KOPT-K1 (cell line): ENCODE results near the gene APBB1IP.
"Not testable (repeated sequence)": the region's sequence is repeated elsewhere in the genome, so short reads cannot be mapped to it uniquely, and the experiment has no call there.

Experiments used
- H3K27ac ChIP-seq: fragments of 200-600 bp; sonication (generic); 2 replicates; pipeline ENCODE4 v1.5.1; 2016; ENCODE audit warnings: antibody characterized with exemption, mild to moderate bottlenecking, low read depth, low read length; ENCODE audit not compliant: poor library complexity, severe bottlenecking
- H3K36me3 ChIP-seq: fragments of 200-600 bp; sonication (generic); 2 replicates; pipeline ENCODE4 v1.5.1; 2017; ENCODE audit warnings: antibody characterized with exemption, mild to moderate bottlenecking, low read length, moderate library complexity; ENCODE audit not compliant: insufficient read depth
- H3K9me3 ChIP-seq: fragments of 200-600 bp; sonication (generic); 2 replicates; pipeline ENCODE4 v1.5.1; 2017; ENCODE audit warnings: antibody characterized with exemption, low read length, mild to moderate bottlenecking; ENCODE audit not compliant: insufficient read depth, poor library complexity, severe bottlenecking

Gene APBB1IP, protein sequence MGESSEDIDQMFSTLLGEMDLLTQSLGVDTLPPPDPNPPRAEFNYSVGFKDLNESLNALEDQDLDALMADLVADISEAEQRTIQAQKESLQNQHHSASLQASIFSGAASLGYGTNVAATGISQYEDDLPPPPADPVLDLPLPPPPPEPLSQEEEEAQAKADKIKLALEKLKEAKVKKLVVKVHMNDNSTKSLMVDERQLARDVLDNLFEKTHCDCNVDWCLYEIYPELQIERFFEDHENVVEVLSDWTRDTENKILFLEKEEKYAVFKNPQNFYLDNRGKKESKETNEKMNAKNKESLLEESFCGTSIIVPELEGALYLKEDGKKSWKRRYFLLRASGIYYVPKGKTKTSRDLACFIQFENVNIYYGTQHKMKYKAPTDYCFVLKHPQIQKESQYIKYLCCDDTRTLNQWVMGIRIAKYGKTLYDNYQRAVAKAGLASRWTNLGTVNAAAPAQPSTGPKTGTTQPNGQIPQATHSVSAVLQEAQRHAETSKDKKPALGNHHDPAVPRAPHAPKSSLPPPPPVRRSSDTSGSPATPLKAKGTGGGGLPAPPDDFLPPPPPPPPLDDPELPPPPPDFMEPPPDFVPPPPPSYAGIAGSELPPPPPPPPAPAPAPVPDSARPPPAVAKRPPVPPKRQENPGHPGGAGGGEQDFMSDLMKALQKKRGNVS

DNA sequence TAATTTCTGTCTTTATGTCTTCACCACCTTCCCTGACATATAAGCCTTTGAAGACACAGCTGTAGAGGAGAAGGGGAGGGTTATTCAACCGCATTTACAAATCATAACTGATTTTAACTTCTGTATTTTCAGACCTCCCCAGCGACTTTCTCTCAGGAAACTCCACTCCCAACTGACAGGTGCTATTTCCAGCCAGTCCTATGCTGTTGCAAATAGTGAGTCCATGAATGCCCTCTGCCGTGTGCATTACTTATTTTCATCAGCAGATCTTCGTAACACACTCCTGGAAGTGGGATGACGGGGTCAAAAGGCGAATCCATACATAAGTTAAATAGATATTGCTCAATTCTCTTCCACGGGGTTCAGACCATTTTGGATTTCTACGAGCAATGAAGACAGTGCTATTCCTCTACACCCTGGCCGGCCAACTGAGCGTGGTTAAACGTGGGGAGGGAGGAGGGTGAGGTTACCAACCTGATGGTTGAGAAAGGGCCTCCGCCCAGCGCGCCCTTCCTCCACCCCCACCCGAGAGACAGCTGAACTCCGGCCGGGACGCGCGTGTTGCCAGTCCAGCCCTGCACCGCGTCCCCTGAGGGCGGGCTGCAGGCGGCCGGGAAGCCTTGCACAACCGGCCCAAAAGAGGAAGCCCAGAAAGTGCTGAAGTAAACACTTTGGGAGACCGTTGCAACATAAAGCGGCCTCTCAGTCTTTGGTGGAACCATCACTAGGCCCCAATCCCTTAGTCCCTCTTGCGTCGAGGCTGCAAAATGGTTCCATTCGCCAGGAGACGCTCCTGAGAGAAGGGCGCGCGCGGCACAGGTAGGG is at the start of gene APBB1IP:
Gene APBB1IP, plus strand, starts transcription at position 705 of the 825 bp plus-strand sequence. CDS start 53,986 bp downstream, outside the sequence.
- Histone ChIP-seq H3K27ac (peak within 1 kb of the TSS; percentile 97), H3K36me3 (no peaks in the 10 kb centered on the region), H3K9me3 (no peaks in the 10 kb centered on the region)

DNA sequence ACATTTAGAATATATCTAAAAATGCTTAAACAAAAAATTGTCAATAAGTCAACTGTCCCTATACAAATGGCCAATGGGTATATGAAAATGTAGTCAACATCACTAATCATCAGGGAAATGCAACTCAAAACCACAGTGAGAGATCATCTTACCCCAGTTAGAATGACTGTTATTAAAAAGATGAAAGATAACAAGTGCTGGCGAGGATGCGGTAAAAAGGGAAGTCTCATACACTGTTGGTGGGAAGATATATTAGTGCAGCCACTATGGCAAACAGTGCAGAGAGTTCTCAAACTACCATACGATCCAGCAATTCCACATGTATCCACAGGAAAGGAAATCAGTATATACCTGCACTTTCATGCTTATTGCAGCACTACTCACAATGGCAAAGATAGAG is 48.6 kb upstream of the APBB1IP start:
- Histone ChIP-seq H3K36me3 (no peaks in the 10 kb centered on the region), H3K27ac (no peak overlapping the region), H3K9me3 (peaks cover 6% of the 10 kb centered on the region)

DNA sequence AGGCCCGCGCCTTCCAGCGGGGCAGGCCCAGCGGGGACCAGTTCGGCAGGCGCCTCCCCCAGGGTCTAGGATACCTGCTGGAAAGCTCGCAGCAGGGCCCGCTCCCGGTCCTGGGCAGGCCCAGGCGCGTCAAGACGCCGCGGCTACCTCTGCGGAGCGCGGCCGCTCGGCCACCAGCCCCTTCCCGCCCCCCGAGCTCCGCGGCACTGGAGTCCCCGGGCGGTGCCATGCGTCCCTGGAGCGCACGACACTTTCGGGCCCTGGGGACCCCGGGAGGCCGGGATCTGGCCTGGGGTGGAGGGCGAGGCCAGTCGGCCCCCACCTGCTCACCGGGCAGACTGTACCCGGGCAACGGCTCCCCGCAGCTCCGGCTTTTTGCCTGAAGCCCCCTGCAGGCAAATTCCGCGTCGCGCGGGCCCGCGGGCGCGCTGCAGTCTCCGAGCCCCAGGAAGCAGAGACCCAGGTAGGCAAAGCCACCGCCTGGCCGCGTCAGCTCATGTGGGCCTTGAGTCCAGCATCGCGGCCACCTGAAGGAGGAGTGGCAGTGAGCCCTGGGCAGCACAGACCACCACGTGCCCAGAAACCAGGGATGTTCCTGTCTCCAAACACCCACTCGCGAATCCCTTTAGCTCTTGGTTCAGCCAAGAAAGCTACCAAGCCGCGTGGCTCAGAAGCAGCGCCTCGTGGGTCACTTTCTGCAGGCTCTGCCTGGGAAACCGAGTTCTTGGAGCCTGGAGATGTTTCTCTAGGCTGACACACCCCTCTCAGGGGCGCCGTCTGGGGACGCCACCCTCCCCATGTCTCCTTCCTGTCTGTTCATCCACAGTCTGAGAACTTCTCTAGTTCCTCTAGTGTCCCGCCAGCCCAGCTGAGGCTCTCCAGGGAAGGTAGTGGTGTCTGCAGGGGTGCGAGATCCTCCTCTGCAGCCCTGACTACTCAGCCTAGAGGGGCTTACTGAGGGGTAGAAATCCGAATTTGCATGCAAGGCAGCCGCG is 46.1 kb upstream of the APBB1IP start:
- Histone ChIP-seq H3K9me3 (peaks cover 6% of the 10 kb centered on the region), H3K36me3 (no peaks in the 10 kb centered on the region), H3K27ac (no peak overlapping the region)

DNA sequence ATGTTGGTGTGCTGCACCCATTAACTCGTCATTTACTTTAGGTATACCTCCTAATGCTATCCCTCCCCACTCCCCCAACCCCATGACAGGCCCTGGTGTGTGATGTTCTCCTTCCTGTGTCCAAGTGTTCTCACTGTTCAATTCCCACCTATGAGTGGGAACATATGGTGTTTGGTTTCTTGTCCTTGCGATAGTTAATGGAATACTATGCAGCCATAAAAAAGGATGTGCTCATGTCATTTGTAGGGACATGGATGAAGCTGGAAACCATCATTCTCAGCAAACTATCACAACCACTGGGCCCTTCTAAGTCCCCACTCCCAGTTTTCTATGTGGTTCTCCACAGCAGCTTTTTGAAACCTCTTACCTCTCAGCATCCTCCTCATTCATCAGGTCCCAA is 39.8 kb upstream of the APBB1IP start:
- H3K9me3 ChIP-seq, H3K27ac ChIP-seq, H3K36me3 ChIP-seq: not testable (repeated sequence)

DNA sequence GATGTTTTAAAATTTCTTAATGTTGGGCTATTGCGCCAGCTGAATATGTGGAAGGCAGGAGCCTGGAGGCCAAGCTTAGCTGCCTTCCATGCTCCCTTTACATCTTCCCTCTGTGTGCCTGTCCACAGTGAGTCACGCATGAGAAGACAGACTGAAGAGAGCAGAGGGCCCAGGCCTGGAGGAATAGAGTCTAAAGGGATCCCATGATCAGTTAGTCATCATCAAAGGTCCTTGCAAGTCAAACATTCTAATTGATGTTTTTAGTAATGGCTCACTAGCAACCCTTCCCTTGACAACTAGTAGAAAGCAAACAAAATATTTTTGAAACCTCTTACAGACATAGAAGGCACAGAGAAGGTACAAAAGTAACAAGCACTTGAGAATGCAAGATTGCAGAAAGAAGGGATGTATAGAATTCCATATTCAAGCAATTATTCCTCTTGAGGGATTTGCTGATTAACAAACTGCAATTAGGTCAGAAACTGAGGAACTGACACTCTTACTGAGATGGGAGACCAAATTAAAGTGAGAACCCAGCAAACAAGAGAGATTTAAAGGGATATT is 30.7 kb upstream of the APBB1IP start:
- H3K27ac ChIP-seq: no peak overlapping the region
- no peaks in the 10 kb centered on the region for H3K36me3 ChIP-seq

DNA sequence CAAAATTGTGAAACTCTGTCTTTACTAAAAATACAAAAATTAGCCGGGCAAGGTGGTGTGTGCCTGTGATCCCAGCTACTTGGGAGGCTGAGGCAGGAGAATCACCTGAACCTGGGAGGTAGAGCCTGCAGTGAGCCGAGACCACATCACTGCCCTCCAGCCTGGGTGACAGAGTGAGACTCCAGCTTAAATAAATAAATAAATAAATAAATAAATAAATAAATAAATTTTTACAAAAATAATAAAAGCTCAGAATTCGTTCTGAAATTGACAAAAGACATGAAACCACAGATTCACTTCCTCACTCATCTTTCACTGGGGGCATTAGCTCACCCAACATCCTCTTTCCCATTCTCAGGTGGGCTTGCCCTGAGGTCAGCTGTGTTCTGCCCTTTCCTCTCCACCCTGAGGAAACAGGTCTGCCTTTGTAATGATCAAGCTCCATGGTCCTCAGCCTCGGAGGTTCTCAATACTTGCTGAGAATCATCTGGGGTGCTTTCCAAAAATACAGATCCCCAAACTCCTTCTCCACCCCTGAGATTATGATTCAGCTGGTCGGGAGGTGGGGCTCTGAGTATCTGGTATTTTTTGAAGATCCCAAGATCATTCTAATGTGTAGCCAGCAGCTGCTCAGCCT is 29.2 kb upstream of the APBB1IP start:
- H3K27ac ChIP-seq: no peak overlapping the region
- H3K9me3 ChIP-seq: no peaks in the 10 kb centered on the region
- H3K36me3 ChIP-seq: no peaks in the 10 kb centered on the region

More for the DNA sequence above, 30.7 kb upstream of the APBB1IP start:
- H3K9me3 ChIP-seq: no peaks in the 10 kb centered on the region

DNA sequence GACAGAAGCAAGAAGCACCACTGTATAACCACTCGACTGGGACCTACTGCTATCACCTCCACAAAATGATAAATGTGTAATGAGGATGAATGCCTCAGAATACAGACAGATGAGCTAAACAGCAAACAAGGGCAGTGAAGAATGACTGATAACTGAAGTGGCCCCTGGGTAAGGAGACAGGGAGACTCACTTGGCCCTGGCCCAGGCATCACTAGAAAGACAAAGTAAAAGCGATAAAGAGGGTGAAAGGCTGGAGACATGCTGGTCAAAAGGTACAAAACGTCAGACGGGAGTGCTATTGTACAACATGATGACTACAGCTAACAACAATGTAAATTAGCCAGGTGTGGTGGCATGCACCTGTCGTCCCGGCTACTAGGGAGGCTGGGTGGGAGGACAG is 27.8 kb upstream of the APBB1IP start:
- Histone ChIP-seq H3K27ac (no peak overlapping the region), H3K9me3 (no peaks in the 10 kb centered on the region), H3K36me3 (no peaks in the 10 kb centered on the region)

DNA sequence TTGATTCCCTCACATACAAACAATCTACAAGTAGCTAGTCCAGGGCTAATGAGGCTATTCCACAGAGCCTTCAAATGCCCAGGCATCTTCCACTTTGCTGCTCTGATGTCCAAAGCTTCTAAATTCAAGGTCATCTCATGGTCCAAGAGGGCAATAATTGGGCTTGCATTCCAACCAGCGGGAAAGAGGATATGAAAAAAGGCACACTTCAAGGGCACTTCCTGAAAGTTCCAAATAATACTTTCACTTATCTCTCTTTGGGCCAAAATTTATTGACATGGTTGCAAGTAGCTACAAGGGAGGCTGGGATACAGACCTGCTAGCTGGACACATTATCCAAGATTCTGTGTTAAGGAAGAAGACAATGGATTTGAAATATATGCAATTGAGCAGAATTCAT is 25.2 kb upstream of the APBB1IP start:
- no peaks in the 10 kb centered on the region for H3K9me3 ChIP-seq
- H3K36me3 ChIP-seq: no peaks in the 10 kb centered on the region
- no peak overlapping the region for H3K27ac ChIP-seq

DNA sequence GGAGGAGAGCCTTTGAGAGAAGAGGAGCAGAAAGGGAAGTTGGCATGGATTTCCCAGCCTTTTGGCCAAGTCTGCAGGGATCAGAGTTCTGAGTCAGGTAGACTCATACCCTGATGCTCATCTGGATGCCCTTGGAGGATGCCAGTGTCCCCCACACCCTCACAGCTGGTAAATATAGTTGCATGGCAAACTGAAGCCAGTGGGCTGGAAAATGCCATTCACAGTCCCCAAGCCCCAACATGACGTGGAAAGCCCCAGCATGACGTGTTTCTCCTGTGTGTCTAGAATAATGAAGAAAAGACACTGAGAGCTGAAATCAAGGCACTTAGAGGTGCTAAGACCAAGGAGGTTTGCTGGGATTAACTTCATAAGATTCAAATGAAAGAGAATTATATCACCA is 24.8 kb upstream of the APBB1IP start:
- H3K36me3 ChIP-seq: no peaks in the 10 kb centered on the region
- H3K9me3 ChIP-seq: no peaks in the 10 kb centered on the region
- H3K27ac ChIP-seq: no peak overlapping the region

DNA sequence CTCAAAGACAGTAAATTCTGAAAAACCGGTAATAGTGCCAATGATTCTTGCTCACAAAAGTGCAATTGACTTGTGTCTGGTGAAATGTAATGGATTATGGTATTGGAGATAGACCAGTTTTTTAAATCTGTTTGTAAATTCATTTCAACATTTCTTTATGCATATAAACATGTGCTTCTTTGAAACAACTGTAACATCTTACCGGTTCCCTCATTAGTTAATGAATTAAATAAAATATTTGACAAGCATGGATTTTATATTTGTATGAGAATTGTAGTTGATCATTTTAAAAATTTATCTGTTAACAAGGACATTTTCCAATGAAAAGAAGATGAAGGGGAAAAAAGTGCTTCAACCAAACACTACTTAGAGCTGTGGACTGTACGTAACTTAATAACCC is 21.0 kb upstream of the APBB1IP start:
- Histone ChIP-seq H3K36me3 (no peaks in the 10 kb centered on the region), H3K9me3 (peaks cover 2% of the 10 kb centered on the region), H3K27ac (no peak overlapping the region)

DNA sequence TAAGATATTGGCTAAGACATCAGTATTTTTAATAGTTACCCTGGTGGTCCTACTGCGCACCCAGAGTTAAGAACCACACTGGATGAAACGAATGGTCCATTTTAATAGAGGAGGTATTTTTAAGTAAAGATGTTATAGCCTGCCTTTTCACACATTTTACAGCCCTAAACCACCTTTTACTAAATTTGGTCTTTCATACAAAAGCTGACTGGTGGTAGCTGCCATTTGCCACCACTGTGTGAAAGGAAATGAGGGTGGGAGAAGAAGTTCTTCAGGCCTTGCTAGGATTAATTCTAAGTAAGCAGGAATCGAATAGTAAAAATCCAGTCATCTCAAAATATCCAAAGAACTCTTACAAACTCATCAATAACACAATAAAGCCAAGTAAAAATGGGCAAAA is 15.2 kb upstream of the APBB1IP start:
- H3K27ac ChIP-seq: no peak overlapping the region
- no peaks in the 10 kb centered on the region for H3K36me3 ChIP-seq
- peaks cover 15% of the 10 kb centered on the region for H3K9me3 ChIP-seq

DNA sequence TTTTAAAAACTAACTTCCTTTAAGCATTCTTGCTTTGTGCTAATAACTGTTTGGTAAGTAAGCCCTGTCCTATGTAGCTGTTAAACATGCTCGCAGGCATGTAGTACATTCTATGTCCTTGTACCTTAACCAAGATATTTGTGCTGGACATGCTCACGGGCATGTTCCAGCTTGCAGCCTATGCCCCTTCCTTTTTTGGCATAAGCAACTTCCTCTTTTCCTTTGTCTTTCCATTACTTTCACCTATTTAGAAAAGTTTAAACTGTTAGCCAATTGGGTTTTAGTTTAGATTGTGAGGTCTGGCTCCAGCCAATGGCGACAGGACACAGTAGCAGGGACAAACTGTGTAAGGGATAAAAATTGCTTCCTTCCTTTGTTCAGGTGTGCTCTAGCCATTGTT is 14.4 kb upstream of the APBB1IP start:
- Histone ChIP-seq H3K36me3 (no peaks in the 10 kb centered on the region), H3K27ac (no peak overlapping the region), H3K9me3 (peaks cover 15% of the 10 kb centered on the region)

DNA sequence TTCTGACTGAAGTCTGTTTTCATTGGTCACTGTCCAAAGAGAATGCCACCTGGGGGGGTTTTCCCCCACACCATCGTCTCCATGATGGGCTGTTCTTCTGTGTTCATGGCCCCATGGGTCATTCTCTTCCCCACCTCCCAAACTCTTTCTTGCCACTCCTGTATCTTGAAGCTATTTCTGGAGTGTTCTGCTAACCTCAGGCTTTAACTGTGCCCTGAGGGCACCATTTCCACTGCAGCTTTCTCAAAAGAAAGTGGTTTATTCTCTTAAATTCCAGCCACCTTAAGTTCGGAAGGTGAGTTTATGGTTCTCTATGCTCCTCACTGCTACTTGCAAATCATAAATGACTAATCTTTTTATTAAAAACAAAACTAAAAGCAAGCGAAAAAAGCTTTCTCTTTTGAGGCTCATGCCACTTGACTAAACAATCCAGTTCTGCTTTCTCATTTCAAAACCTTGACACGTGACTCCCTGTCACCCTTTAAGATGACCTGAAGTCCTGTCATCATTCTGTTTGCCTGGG is 7.4 kb upstream of the APBB1IP start:
- Histone ChIP-seq H3K36me3 (no peaks in the 10 kb centered on the region), H3K9me3 (no peaks in the 10 kb centered on the region), H3K27ac (peak overlapping the region; percentile 20)
